Spleen (tissue), 7 donors: ENCODE measurements around the gene JAG1.
"Not testable (repeated sequence)": the region's sequence is repeated elsewhere in the genome, so short reads cannot be mapped to it uniquely, and the experiment has no call there.

Experiments
- CTCF ChIP-seq, 11 experiments: fragments of 200-600 bp in 7 of 11; fragments of 450-650 bp in 4 of 11; sonication (generic) in 4 of 11; IDR thresholded peaks in 8 of 11; conservative IDR thresholded peaks in 3 of 11; 1 replicate in 7 of 11; 2 replicates in 4 of 11; pipeline versions ENCODE4 v1.4.0 to v1.8.0; 2016 to 2021; ENCODE audit warnings: antibody characterized with exemption in 11 of 11, inconsistent platforms in 4 of 11, mild to moderate bottlenecking in 1 of 11
- POLR2A ChIP-seq, 3 donors: fragments of 450-650 bp; IDR thresholded peaks; one replicate each; pipeline ENCODE4 v1.5.1; 2017; ENCODE audit warnings: antibody characterized with exemption in 3 of 3, mild to moderate bottlenecking in 1 of 3
- POLR2AphosphoS5 ChIP-seq, 3 donors: sonication (generic); formaldehyde crosslinking; IDR thresholded peaks; one replicate each; pipeline ENCODE4 v1.5.1; 2017; ENCODE audit warnings: antibody characterized with exemption in 3 of 3
- donor health status: DM: no; HTN: no; CAD: no; lungs with moderate emphysema.
- donor health status: DM: no; HTN: no; CAD: no.
- donor health status: DM: no; HTN: no; CAD: no.

- not testable (repeated sequence) for TF ChIP-seq CTCF (IDR thresholded peaks at IDR 0.05 in 8 of 11, conservative IDR thresholded peaks at IDR 0.05 in 3 of 11); POLR2A (IDR thresholded peaks at IDR 0.05); POLR2AphosphoS5 (IDR thresholded peaks at IDR 0.05)
These were observed 56.2 kb downstream of the JAG1 start for GRCh38 chr20:10617549-10618133.
